DMS79 treated with DMSO at 0.1 percent for 48 hours (cell line): ENCODE measurements around the gene DNAJC8.

Experiments used
- DNase-seq: peaks from one replicate; lab custom pipeline; 2025; lab: John Stamatoyannopoulos, UW

DNAJC8 gene

GRCh38 chr1:28200234-28200873, 32.5 kb downstream of the DNAJC8 start:
- DNase-seq, result no peak

- DNase-seq, result no peak
Measured at GRCh38 chr1:28199328-28200233, 33.2 kb downstream of the DNAJC8 start.

GRCh38 chr1:28197682-28198415, 35.0 kb downstream of the DNAJC8 start:
- DNase-seq, result no peak

GRCh38 chr1:28196330-28196729, 36.5 kb downstream of the DNAJC8 start:
- DNase-seq, result no peak

GRCh38 chr1:28195780-28196179, 37.0 kb downstream of the DNAJC8 start:
- no peak for DNase-seq

GRCh38 chr1:28194326-28195035, 38.3 kb downstream of the DNAJC8 start:
- no peak for DNase-seq

- no peak for DNase-seq
Measured at GRCh38 chr1:28193701-28194161, 39.1 kb downstream of the DNAJC8 start.

- DNase-seq, result no peak
Measured at GRCh38 chr1:28190996-28191645, 41.7 kb downstream of the DNAJC8 start.

- no peak for DNase-seq
Measured at GRCh38 chr1:28190337-28190979, 42.4 kb downstream of the DNAJC8 start.

GRCh38 chr1:28185071-28185470, 47.8 kb downstream of the DNAJC8 start:
- no peak for DNase-seq

- no peak for DNase-seq
Measured at GRCh38 chr1:28180306-28181305, 52.2 kb downstream of the DNAJC8 start.

GRCh38 chr1:28178690-28179485, 53.9 kb downstream of the DNAJC8 start:
- no peak for DNase-seq

GRCh38 chr1:28176492-28177470, 56.0 kb downstream of the DNAJC8 start, which contains the start of gene PTAFR:
TSS of gene PTAFR (minus strand) at chr1:28176690. CDS start at chr1:28151021, 25,669 bp downstream.
- no peak for DNase-seq

GRCh38 chr1:28175955-28176485, 56.8 kb downstream of the DNAJC8 start:
- no peak for DNase-seq

- no peak for DNase-seq
Measured at GRCh38 chr1:28173980-28174297, 58.9 kb downstream of the DNAJC8 start.

GRCh38 chr1:28173151-28173979, 59.5 kb downstream of the DNAJC8 start:
- DNase-seq, result no peak
